ENCODE results near the gene SRGAP2B.
"Not testable (repeated sequence)": the region's sequence is repeated elsewhere in the genome, so short reads cannot be mapped to it uniquely, and the experiment has no call there.

Gene SRGAP2B

GRCh38 chr1:145095284-145096057 lies at the start of gene SRGAP2B, which contains the start of gene FAM72D:
Gene SRGAP2B (minus strand): TSS chr1:145095328. CDS start chr1:145092901, 2,427 bp downstream.
Gene FAM72D (plus strand): TSS chr1:145095974. CDS start chr1:145096848, 874 bp downstream.
- not testable (repeated sequence) for DNase-seq

GRCh38 chr1:145144264-145144913 lies 49.3 kb upstream of the SRGAP2B start:
- not testable (repeated sequence) for DNase-seq

GRCh38 chr1:145140549-145140948 lies 45.4 kb upstream of the SRGAP2B start:
- not testable (repeated sequence) for DNase-seq

GRCh38 chr1:145134476-145134875 lies 39.3 kb upstream of the SRGAP2B start:
- DNase-seq = not testable (repeated sequence)

- peak; percentile 8 for DNase-seq
Measured at GRCh38 chr1:145128697-145129469, 33.8 kb upstream of the SRGAP2B start.

GRCh38 chr1:145127144-145127543 lies 32.0 kb upstream of the SRGAP2B start:
- DNase-seq = not testable (repeated sequence)

- DNase-seq = not testable (repeated sequence)
Measured at GRCh38 chr1:145125112-145125511, 30.0 kb upstream of the SRGAP2B start.

- not testable (repeated sequence) for DNase-seq
Measured at GRCh38 chr1:145123992-145124641, 29.0 kb upstream of the SRGAP2B start.

GRCh38 chr1:145123062-145123395 lies 27.9 kb upstream of the SRGAP2B start:
- DNase-seq = not testable (repeated sequence)

GRCh38 chr1:145122344-145123061 lies 27.4 kb upstream of the SRGAP2B start:
- not testable (repeated sequence) for DNase-seq

- DNase-seq = not testable (repeated sequence)
Measured at GRCh38 chr1:145119842-145120241, 24.7 kb upstream of the SRGAP2B start.

GRCh38 chr1:145115587-145116493 lies 20.7 kb upstream of the SRGAP2B start:
- DNase-seq = not testable (repeated sequence)

- DNase-seq = not testable (repeated sequence)
Measured at GRCh38 chr1:145114560-145115057, 19.5 kb upstream of the SRGAP2B start.

- not testable (repeated sequence) for DNase-seq
Measured at GRCh38 chr1:145112703-145113102, 17.6 kb upstream of the SRGAP2B start.

- DNase-seq = not testable (repeated sequence)
Measured at GRCh38 chr1:145111674-145112073, 16.5 kb upstream of the SRGAP2B start.

- DNase-seq = not testable (repeated sequence)
Measured at GRCh38 chr1:145103294-145103693, 8.2 kb upstream of the SRGAP2B start.

GRCh38 chr1:145101725-145102124 lies 6.6 kb upstream of the SRGAP2B start:
- not testable (repeated sequence) for DNase-seq

- DNase-seq = not testable (repeated sequence)
Measured at GRCh38 chr1:145094655-145095211, 395 bp downstream of the SRGAP2B start.

- DNase-seq = peak; percentile 0
Measured at GRCh38 chr1:145093517-145094149, 1.5 kb downstream of the SRGAP2B start.
